GM12878 (cell line): ENCODE results near the gene MAD2L2. TPM values are rescaled to one million over a fixed set of nuclear protein-coding genes. Genes with fewer than 3 reads are reported as not detected.

Source experiments
- ATAC-seq: fragments of 200-7000 bp; cut with Tn5 transposase; 3 replicates; pipeline ENCODE4 v1.9.1; 2020; ENCODE audit warnings: mild to moderate bottlenecking, moderate library complexity
- BruUV-seq: library from RNA; stranded (reverse); fragments of 400-500 nt; replicated peaks from 2 replicates; lab custom pipeline; 2021; lab: Mats Ljungman, UMichigan
- CTCF ChIA-PET: fragments of 300-600 bp; sonication (Branson Sonifier 250); formaldehyde crosslinking; extraction: SDS; loops from one replicate; lab custom pipeline; 2021; ENCODE audit warnings: inconsistent platforms; lab: Yijun Ruan, JAX
- POLR2A ChIA-PET: fragments of 350-600 bp; formaldehyde crosslinking; extraction: SDS; loops from one replicate; lab custom pipeline; 2021; ENCODE audit warnings: inconsistent platforms; lab: Charles Lee
- RAD21 ChIA-PET: fragments of 300-600 bp; sonication (Branson Sonifier 250); formaldehyde crosslinking; loops from one replicate; lab custom pipeline; 2023; ENCODE audit warnings: antibody characterized with exemption; ENCODE audit not compliant: unreplicated experiment; lab: Charles Lee
- SMC1A ChIA-PET: fragments of 300-600 bp; sonication (Branson Sonifier 250); formaldehyde crosslinking; loops from one replicate; lab custom pipeline; 2023; ENCODE audit not compliant: unreplicated experiment, uncharacterized antibody; lab: Charles Lee
- DNase-seq: peaks from one replicate; pipeline ENCODE4 v3.0.0-alpha.2; 2011; ENCODE audit warnings: low read depth, low spot score
- FAIRE-seq: peaks from 3 replicates; lab custom pipeline; 2011; peaks lifted over from hg19 to GRCh38; lab: Jason Lieb, UNC
- H2AFZ ChIP-seq: 2 replicates; pipeline ENCODE4 v1.6.0; 2011; ENCODE audit warnings: low read depth, low read length, control low read depth; ENCODE audit not compliant: control insufficient read depth
- H3K27ac ChIP-seq: 2 replicates; pipeline ENCODE4 v1.5.1; 2011; ENCODE audit warnings: control low read depth; ENCODE audit not compliant: control insufficient read depth, insufficient read depth
- H3K27me3 ChIP-seq, 2 experiments: replicated peaks in 1 of 2; 2 replicates each; pipeline versions ENCODE4 v1.6.0 to v1.6.1; 2011; ENCODE audit warnings: low read length in 1 of 2; ENCODE audit not compliant: control insufficient read depth in 2 of 2, insufficient read depth in 2 of 2
- H3K36me3 ChIP-seq, 2 experiments: 2 replicates each; pipeline ENCODE4 v1.5.1; 2011; ENCODE audit warnings: low read length in 1 of 2; ENCODE audit not compliant: control insufficient read depth in 2 of 2, insufficient read depth in 2 of 2
- H3K4me1 ChIP-seq: 2 replicates; pipeline ENCODE4 v1.6.1; 2011; ENCODE audit warnings: mild to moderate bottlenecking, low read length, moderate library complexity, mixed read lengths; ENCODE audit not compliant: control insufficient read depth, insufficient read depth
- H3K4me2 ChIP-seq: 2 replicates; pipeline ENCODE4 v1.6.0; 2011; ENCODE audit warnings: control low read depth; ENCODE audit not compliant: control insufficient read depth, insufficient read depth
- H3K4me3 ChIP-seq: fragments of 200-600 bp; sonication (generic); 2 replicates; pipeline ENCODE4 v1.5.1; 2016
- H3K79me2 ChIP-seq: 2 replicates; pipeline ENCODE4 v1.6.0; 2011; ENCODE audit warnings: low read length; ENCODE audit not compliant: control insufficient read depth, insufficient read depth
- H3K9ac ChIP-seq: 2 replicates; pipeline ENCODE4 v1.8.0; 2011; ENCODE audit warnings: low read length, control low read depth, mixed read lengths; ENCODE audit not compliant: control insufficient read depth, insufficient read depth
- H3K9me3 ChIP-seq: replicated peaks from 3 replicates; pipeline ENCODE4 v1.5.1; 2011; ENCODE audit warnings: mild to moderate bottlenecking, low read length; ENCODE audit not compliant: control insufficient read depth, insufficient read depth
- H4K20me1 ChIP-seq: 2 replicates; pipeline ENCODE4 v1.6.0; 2011; ENCODE audit not compliant: control insufficient read depth, insufficient read depth
- E2F4 ChIP-seq: IDR thresholded peaks from 2 replicates; pipeline ENCODE4 v1.6.1; 2012; ENCODE audit warnings: low read depth, low read length, improper control_type of control experiment
- TAF1 ChIP-seq: IDR thresholded peaks from 2 replicates; pipeline ENCODE4 v1.6.1; 2011; ENCODE audit warnings: mild to moderate bottlenecking, low read depth, low read length, borderline replicate concordance
- YBX1 ChIP-seq: fragments of 450-650 bp; IDR thresholded peaks from 2 replicates; pipeline ENCODE4 v1.6.1; 2016; ENCODE audit warnings: antibody characterized with exemption
- WGBS: methylation state at CpG from one replicate; pipeline ENCODE4 v1.1.6; 2016; ENCODE audit warnings: low lambda C conversion rate; ENCODE audit not compliant: insufficient replicate concordance, insufficient coverage; ENCODE audit errors: missing lambda C conversion rate; 5-methylcytosine and 5-hydroxymethylcytosine counted together
- in situ Hi-C: fragments of 300-500 bp; cut with MboI; formaldehyde crosslinking; loops from 9 replicates; pipeline ENCODE4 v1.14.3; 2018; ENCODE audit warnings: mixed read lengths
- intact Hi-C: fragments of 100-400 bp; cut with micrococcal nuclease; formaldehyde crosslinking; loops from one replicate; pipeline ENCODE4 v1.14.2; 2022; ENCODE audit not compliant: unreplicated experiment
- polyA plus RNA-seq, 11 experiments: library from polyadenylated mRNA; depleted of rRNA in 4 of 11; unstranded in 6 of 11; stranded (reverse) in 5 of 11; fragments of >200 nt; fragmentation: Nextera tagmentation in 4 of 11; fragmentation: Illumina TruSeq in 1 of 11; extraction: Ambion mirVana in 4 of 11; extraction: Trizol in 1 of 11; gene quantifications; 1 replicate in 1 of 11; 2 replicates in 10 of 11; pipeline versions ENCODE4 v1.2.1 to v1.2.3, GENCODE V29; 2011 to 2016; ENCODE audit warnings: inconsistent platforms in 2 of 11, missing spikeins in 2 of 11, low read depth in 1 of 11
- total RNA-seq, 4 experiments: library from RNA; depleted of rRNA in 3 of 4; stranded (reverse); fragments of >200 nt in 3 of 4; fragmentation: Illumina TruSeq in 1 of 4; extraction: Trizol in 1 of 4; gene quantifications; 2 replicates each; pipeline versions ENCODE4 v1.2.1 to v1.2.3, GENCODE V29; 2013 to 2021

MAD2L2 gene
- total and polyA plus RNA-seq, 10 of the 15 experiments (the other 5 are each of a cell fraction or from before 2014, with no cell fraction given): 3.5 to 95.0 (median 53.2) TPM

GRCh38 chr1:11653101-11653860 is 27.7 kb downstream of the MAD2L2 start:
- SMC1A ChIA-PET: no interaction called here
- Histone ChIP-seq H3K9ac (no peak overlapping the region), H3K36me3 (peaks cover 0 to 5% of the 10 kb centered on the region in 2 experiments; a peak in 1 of 4 replicates), H2AFZ (no peak overlapping the region), H3K27ac (no peak overlapping the region), H3K27me3 (no peaks in the 10 kb centered on the region; a peak in 2 of 4 replicates), H3K4me1 (peaks cover 5% of the 10 kb centered on the region), H3K4me2 (no peak overlapping the region), H3K79me2 (no peaks in the 10 kb centered on the region), H4K20me1 (no peaks in the 10 kb centered on the region), H3K4me3 (no peak overlapping the region), H3K9me3 (no peaks in the 10 kb centered on the region)
- POLR2A ChIA-PET: interaction anchor here (0.5 kb wide), 1 partner anchor 105 kb away, joined by 4 read pairs; no protein-coding TSS in a partner anchor
- intact Hi-C loops: no loop called here
- no peak for ATAC-seq
- RAD21 ChIA-PET: interaction anchor here (1.0 to 3.3 kb wide), 2 partner anchors 55 to 616 kb away, joined by 4 to 17 read pairs; no protein-coding TSS in a partner anchor
- FAIRE-seq: no peak
- DNase-seq: no peak
- no TSS peak for BruUV-seq
- in situ Hi-C loops: no loop called here
- TF ChIP-seq E2F4 (no peak), TAF1 (no peak), YBX1 (no peak)
- CTCF ChIA-PET: interaction anchor here (1.0 to 2.2 kb wide), 4 partner anchors 9 to 66 kb away, joined by 3 to 10 read pairs (median 3); no protein-coding TSS in a partner anchor
- WGBS: 83% methylated on average over 15 of the region's 17 CpGs
